ENCODE data around the gene DISP3. TPM values are rescaled to one million over a fixed set of nuclear protein-coding genes. Genes with fewer than 3 reads are reported as not detected.

The DISP3 gene
- total RNA-seq, 1 donor from 2014 or later = 179 TPM

GRCh38 chr1:11570821-11571380, 91.9 kb downstream of the DISP3 start:
- no peak overlapping the region for H3K4me3 Mint-ChIP-seq (ENCODE audit: unreplicated experiment)
- no peaks in the 10 kb centered on the region for H3K27me3 Mint-ChIP-seq (ENCODE audit: unreplicated experiment)
- DNase-seq = no peak

DNA sequence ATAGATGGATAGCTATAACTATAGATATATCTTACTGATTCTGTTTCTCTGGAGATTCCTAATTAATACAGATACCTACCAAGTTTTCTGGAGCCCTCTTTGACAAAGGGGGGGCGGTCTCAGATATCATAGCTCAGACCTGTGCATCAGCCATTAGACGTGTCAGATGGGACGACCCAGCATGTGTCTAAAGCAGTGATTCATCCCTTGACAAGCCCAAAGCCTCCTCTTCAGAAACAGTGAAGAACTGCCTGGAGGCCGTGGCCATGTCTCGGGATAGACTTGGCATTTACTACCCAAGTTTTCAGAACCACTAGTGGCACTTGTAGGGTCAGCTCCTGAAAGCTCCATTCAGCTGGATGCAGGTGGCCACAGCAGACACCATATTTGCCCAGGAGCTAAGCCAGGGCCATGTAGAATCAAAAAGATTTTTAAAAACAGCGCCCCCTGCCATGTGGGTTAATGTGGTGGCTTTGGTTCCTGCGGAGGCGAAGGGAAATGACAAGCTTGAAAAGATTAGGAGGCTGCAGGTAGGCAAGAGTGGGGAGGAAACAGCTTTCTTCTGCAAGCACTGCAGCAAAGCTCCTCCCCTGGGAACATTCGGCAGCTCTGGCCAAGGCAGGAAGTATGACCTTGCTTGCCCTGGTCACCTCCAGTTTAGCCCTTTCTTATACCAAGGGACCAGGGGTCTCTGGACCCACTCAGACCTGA, 93.1 kb downstream of the DISP3 start:
- Mint-ChIP-seq H3K4me3 (ENCODE audit: unreplicated experiment) (no peak overlapping the region), H3K36me3 (ENCODE audit: unreplicated experiment) (no peaks in the 10 kb centered on the region), H3K9me3 (ENCODE audit: unreplicated experiment) (peaks cover 6% of the 10 kb centered on the region), H3K4me1 (ENCODE audit: low read depth, unreplicated experiment) (peaks cover 5% of the 10 kb centered on the region), H3K27me3 (ENCODE audit: unreplicated experiment) (peaks cover 2% of the 10 kb centered on the region), H3K27ac (ENCODE audit: unreplicated experiment) (no peak overlapping the region)
- DNase-seq = peak; percentile 50
- TF ChIP-seq, protein P1, sequence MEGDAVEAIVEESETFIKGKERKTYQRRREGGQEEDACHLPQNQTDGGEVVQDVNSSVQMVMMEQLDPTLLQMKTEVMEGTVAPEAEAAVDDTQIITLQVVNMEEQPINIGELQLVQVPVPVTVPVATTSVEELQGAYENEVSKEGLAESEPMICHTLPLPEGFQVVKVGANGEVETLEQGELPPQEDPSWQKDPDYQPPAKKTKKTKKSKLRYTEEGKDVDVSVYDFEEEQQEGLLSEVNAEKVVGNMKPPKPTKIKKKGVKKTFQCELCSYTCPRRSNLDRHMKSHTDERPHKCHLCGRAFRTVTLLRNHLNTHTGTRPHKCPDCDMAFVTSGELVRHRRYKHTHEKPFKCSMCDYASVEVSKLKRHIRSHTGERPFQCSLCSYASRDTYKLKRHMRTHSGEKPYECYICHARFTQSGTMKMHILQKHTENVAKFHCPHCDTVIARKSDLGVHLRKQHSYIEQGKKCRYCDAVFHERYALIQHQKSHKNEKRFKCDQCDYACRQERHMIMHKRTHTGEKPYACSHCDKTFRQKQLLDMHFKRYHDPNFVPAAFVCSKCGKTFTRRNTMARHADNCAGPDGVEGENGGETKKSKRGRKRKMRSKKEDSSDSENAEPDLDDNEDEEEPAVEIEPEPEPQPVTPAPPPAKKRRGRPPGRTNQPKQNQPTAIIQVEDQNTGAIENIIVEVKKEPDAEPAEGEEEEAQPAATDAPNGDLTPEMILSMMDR (IDR thresholded peaks at IDR 0.05; ENCODE audit: partially characterized antibody, unreplicated experiment) = peak; percentile 42

More at GRCh38 chr1:11570821-11571380, 91.9 kb downstream of the DISP3 start:
- Mint-ChIP-seq H3K36me3 (ENCODE audit: unreplicated experiment) (no peaks in the 10 kb centered on the region), H3K9me3 (ENCODE audit: unreplicated experiment) (peaks cover 5% of the 10 kb centered on the region), H3K27ac (ENCODE audit: unreplicated experiment) (no peak overlapping the region), H3K4me1 (ENCODE audit: low read depth, unreplicated experiment) (peaks cover 7% of the 10 kb centered on the region)
- TF ChIP-seq, protein P1 (IDR thresholded peaks at IDR 0.05; ENCODE audit: partially characterized antibody, unreplicated experiment) = no peak

- Mint-ChIP-seq H3K27me3 (ENCODE audit: unreplicated experiment) (peaks cover 2% of the 10 kb centered on the region), H3K36me3 (ENCODE audit: unreplicated experiment) (no peaks in the 10 kb centered on the region), H3K9me3 (ENCODE audit: unreplicated experiment) (peaks cover 8% of the 10 kb centered on the region), H3K4me1 (ENCODE audit: low read depth, unreplicated experiment) (peaks cover 8% of the 10 kb centered on the region), H3K4me3 (ENCODE audit: unreplicated experiment) (no peak overlapping the region), H3K27ac (ENCODE audit: unreplicated experiment) (no peak overlapping the region)
- no peak for DNase-seq
- TF ChIP-seq, protein P1 (IDR thresholded peaks at IDR 0.05; ENCODE audit: partially characterized antibody, unreplicated experiment) = no peak
Observed at GRCh38 chr1:11573116-11573692, 94.2 kb downstream of the DISP3 start.

GRCh38 chr1:11575553-11575952, 96.6 kb downstream of the DISP3 start:
- TF ChIP-seq, protein P1 (IDR thresholded peaks at IDR 0.05; ENCODE audit: partially characterized antibody, unreplicated experiment) = no peak
- Mint-ChIP-seq H3K36me3 (ENCODE audit: unreplicated experiment) (no peaks in the 10 kb centered on the region), H3K27ac (ENCODE audit: unreplicated experiment) (no peak overlapping the region), H3K4me3 (ENCODE audit: unreplicated experiment) (no peak overlapping the region), H3K4me1 (ENCODE audit: low read depth, unreplicated experiment) (peaks cover 8% of the 10 kb centered on the region), H3K27me3 (ENCODE audit: unreplicated experiment) (peaks cover 2% of the 10 kb centered on the region), H3K9me3 (ENCODE audit: unreplicated experiment) (peaks cover 3% of the 10 kb centered on the region)
- no peak for DNase-seq
